SK-N-SH (cell line): Measurements from ENCODE around the gene SGSM2. TPM values are rescaled to one million over a fixed set of nuclear protein-coding genes. Genes with fewer than 3 reads are reported as not detected.

Source experiments
- CTCF ChIA-PET: fragments of 300-600, 350-600 bp; formaldehyde crosslinking; extraction: SDS; loops from one replicate; lab custom pipeline; 2021; lab: Yijun Ruan, JAX
- POLR2A ChIA-PET: fragments of 350-600 bp; sonication (Branson Sonifier 250); formaldehyde crosslinking; extraction: SDS; loops from one replicate; lab custom pipeline; 2020; ENCODE audit warnings: antibody characterized with exemption, inconsistent platforms; lab: Yijun Ruan, JAX
- DNase-seq: peaks from one replicate; pipeline ENCODE4 v3.0.0; 2012
- H2AFZ ChIP-seq: fragments of 200-600 bp; sonication (generic); 2 replicates; pipeline ENCODE4 v1.8.1; 2016; ENCODE audit warnings: antibody characterized with exemption, mild to moderate bottlenecking, low read depth
- H3F3A ChIP-seq: fragments of 200-600 bp; sonication (generic); replicated peaks from 2 replicates; pipeline ENCODE3; 2016; ENCODE audit warnings: antibody characterized with exemption, mild to moderate bottlenecking; ENCODE audit not compliant: insufficient read depth
- H3K27ac ChIP-seq, 2 experiments: fragments of 200-500 bp in 1 of 2; fragments of 200-600 bp in 1 of 2; sonication (Bioruptor generic) in 1 of 2; sonication (generic), shearing (Covaris generic) in 1 of 2; 2 replicates each; pipeline versions ENCODE4 v1.5.1 to v1.6.1; 2014 to 2016; ENCODE audit warnings: low read depth in 2 of 2, inconsistent platforms in 1 of 2, low read length in 1 of 2, mild to moderate bottlenecking in 1 of 2, mixed read lengths in 1 of 2
- H3K27me3 ChIP-seq: fragments of 200-600 bp; sonication (generic), shearing (Covaris generic); 2 replicates; pipeline ENCODE4 v1.6.1; 2016; ENCODE audit warnings: mixed run types; ENCODE audit not compliant: insufficient read depth
- H3K36me3 ChIP-seq, 2 experiments: fragments of 200-500 bp in 1 of 2; fragments of 200-600 bp in 1 of 2; sonication (Bioruptor generic) in 1 of 2; sonication (generic) in 1 of 2; replicated peaks in 1 of 2; 2 replicates each; pipeline versions ENCODE3 to v1.5.1; 2014 to 2016; ENCODE audit warnings: low read length in 1 of 2, mild to moderate bottlenecking in 1 of 2; ENCODE audit not compliant: insufficient read depth in 2 of 2, control insufficient read depth in 1 of 2
- H3K4me1 ChIP-seq, 2 experiments: fragments of 200-500 bp in 1 of 2; fragments of 200-600 bp in 1 of 2; sonication (Bioruptor generic) in 1 of 2; sonication (generic), shearing (Covaris generic) in 1 of 2; 2 replicates each; pipeline versions ENCODE4 v1.5.1 to v1.6.1; 2014 to 2016; ENCODE audit warnings: low read depth in 1 of 2, low read length in 1 of 2, mixed run types in 1 of 2; ENCODE audit not compliant: insufficient read depth in 2 of 2, control insufficient read depth in 1 of 2
- H3K4me2 ChIP-seq: fragments of 200-600 bp; sonication (generic), shearing (Covaris generic); 2 replicates; pipeline ENCODE4 v1.6.1; 2017; ENCODE audit warnings: mixed run types
- H3K4me3 ChIP-seq, 2 experiments: fragments of 200-500 bp in 1 of 2; fragments of 200-600 bp in 1 of 2; sonication (Bioruptor generic) in 1 of 2; sonication (generic), shearing (Covaris generic) in 1 of 2; 2 replicates each; pipeline versions ENCODE4 v1.5.1 to v1.8.1; 2014 to 2016; ENCODE audit warnings: low read depth in 2 of 2, inconsistent platforms in 1 of 2, low read length in 1 of 2, mild to moderate bottlenecking in 1 of 2, mixed read lengths in 1 of 2, moderate library complexity in 1 of 2
- H3K79me2 ChIP-seq: fragments of 200-600 bp; sonication (generic); 2 replicates; pipeline ENCODE4 v1.8.1; 2017; ENCODE audit warnings: mild to moderate bottlenecking; ENCODE audit not compliant: insufficient read depth
- H3K9ac ChIP-seq: fragments of 200-600 bp; sonication (generic); 2 replicates; pipeline ENCODE4 v1.6.1; 2017; ENCODE audit warnings: mixed run types
- H3K9me2 ChIP-seq: fragments of 200-600 bp; sonication (generic); 2 replicates; pipeline ENCODE4 v1.6.1; 2017; ENCODE audit warnings: mixed run types
- H3K9me3 ChIP-seq: fragments of 200-600 bp; sonication (generic); 2 replicates; pipeline ENCODE4 v1.6.1; 2017; ENCODE audit warnings: mixed run types, mild to moderate bottlenecking, moderate library complexity
- H4K20me1 ChIP-seq: fragments of 200-600 bp; sonication (generic); 2 replicates; pipeline ENCODE4 v1.6.1; 2017; ENCODE audit warnings: mild to moderate bottlenecking, mixed run types; ENCODE audit not compliant: insufficient read depth
- CHD2 ChIP-seq: fragments of 150-350 bp; IDR thresholded peaks from 2 replicates; pipeline ENCODE4 v1.6.1; 2018; ENCODE audit warnings: low read length; ENCODE audit not compliant: partially characterized antibody
- FOXJ3 ChIP-seq: sonication (generic); formaldehyde crosslinking; IDR thresholded peaks from 2 replicates; pipeline ENCODE4 v1.5.1; 2020; ENCODE audit warnings: mild to moderate bottlenecking, missing genetic modification reagents
- GABPA ChIP-seq: IDR thresholded peaks from 2 replicates; pipeline ENCODE4 v1.4.0; 2012; ENCODE audit warnings: low read depth, mild to moderate bottlenecking
- MXI1 ChIP-seq: IDR thresholded peaks from 2 replicates; pipeline ENCODE4 v1.6.1; 2012; ENCODE audit warnings: mild to moderate bottlenecking, low read depth, low read length, improper control_type of control experiment
- NFIC ChIP-seq: IDR thresholded peaks from 2 replicates; pipeline ENCODE4 v1.4.0; 2012; ENCODE audit warnings: borderline replicate concordance
- POLR2AphosphoS5 ChIP-seq: IDR thresholded peaks from 2 replicates; pipeline ENCODE4 v1.6.1; 2012; ENCODE audit warnings: low read depth, low read length
- RAD21 ChIP-seq: IDR thresholded peaks from 2 replicates; pipeline ENCODE4 v1.6.1; 2012; ENCODE audit warnings: mild to moderate bottlenecking, low read length
- RCOR1 ChIP-seq: fragments of 150-350 bp; IDR thresholded peaks from 2 replicates; pipeline ENCODE4 v1.6.1; 2017; ENCODE audit warnings: antibody characterized with exemption, low read length
- RFX5 ChIP-seq: IDR thresholded peaks from 2 replicates; pipeline ENCODE4 v1.6.1; 2012; ENCODE audit warnings: mild to moderate bottlenecking, improper control_type of control experiment, low read length
- RXRA ChIP-seq: IDR thresholded peaks from 2 replicates; pipeline ENCODE4 v1.4.0; 2012; ENCODE audit warnings: low read depth, mild to moderate bottlenecking, borderline replicate concordance
- SMC3 ChIP-seq: IDR thresholded peaks from 2 replicates; pipeline ENCODE4 v1.6.1; 2012; ENCODE audit warnings: low read depth, low read length, improper control_type of control experiment
- TAF1 ChIP-seq: IDR thresholded peaks from 2 replicates; pipeline ENCODE4 v1.6.1; 2012; ENCODE audit warnings: low read depth, mild to moderate bottlenecking, low read length, moderate library complexity, borderline replicate concordance
- TEAD4 ChIP-seq: IDR thresholded peaks from 2 replicates; pipeline ENCODE4 v1.4.0; 2012; ENCODE audit warnings: mild to moderate bottlenecking, borderline replicate concordance; ENCODE audit not compliant: insufficient read depth
- USF2 ChIP-seq: fragments of 150-350 bp; IDR thresholded peaks from 2 replicates; pipeline ENCODE4 v1.6.1; 2017; ENCODE audit warnings: antibody characterized with exemption, low read length, low read depth, borderline replicate concordance
- WGBS: methylation state at CpG from one replicate; pipeline ENCODE4 v1.1.6; 2017; ENCODE audit warnings: low lambda C conversion rate; 5-methylcytosine and 5-hydroxymethylcytosine counted together
- polyA plus RNA-seq, 3 experiments: library from polyadenylated mRNA; depleted of rRNA; stranded (reverse); fragments of >200 nt; gene quantifications; 2 replicates each; pipeline ENCODE4 v1.2.3, GENCODE V29; 2012
- TF ChIP-seq, protein P1 (sequence below): IDR thresholded peaks from 2 replicates; pipeline ENCODE4 v1.4.0; 2012; ENCODE audit warnings: low read depth
- TF ChIP-seq, protein P2 (sequence below): fragments of 150-350 bp; IDR thresholded peaks from 2 replicates; pipeline ENCODE4 v1.6.1; 2016; ENCODE audit warnings: mild to moderate bottlenecking, low read depth, low read length

Gene SGSM2
- polyA plus RNA-seq, 1 of the 3 experiments (the other 2 are of a cell fraction): 85.9 TPM

- WGBS: 56% methylated on average over 2 of the region's 2 CpGs
- Histone ChIP-seq H3K27me3 (no peaks in the 10 kb centered on the region), H3K4me3 (no peak overlapping the region), H3K4me1 (peaks cover 2 to 6% of the 10 kb centered on the region in 2 experiments; a peak in 3 of 4 replicates), H3K4me2 (no peak overlapping the region), H2AFZ (no peak overlapping the region), H4K20me1 (no peaks in the 10 kb centered on the region), H3K9ac (no peak overlapping the region), H3K9me2 (no peaks in the 10 kb centered on the region), H3F3A (peaks cover 13% of the 10 kb centered on the region), H3K9me3 (no peaks in the 10 kb centered on the region), H3K79me2 (no peaks in the 10 kb centered on the region), H3K27ac (peak overlapping the region; percentile 20 to 50; a peak in 3 of 4 replicates), H3K36me3 (peaks cover 0 to 2% of the 10 kb centered on the region in 2 experiments)
- DNase-seq: peak; percentile 84
- peak; percentile 44; the same call in 1 of the 2 replicates for TF ChIP-seq MXI1
- no peak for TF ChIP-seq USF2
- TF ChIP-seq RAD21: peak; percentile 35; the same call in 1 of the 2 replicates
- TF ChIP-seq GABPA: no peak
- TF ChIP-seq SMC3: peak; percentile 30; the same call in 1 of the 2 replicates
- TF ChIP-seq RCOR1: peak; percentile 56; the same call in 1 of the 2 replicates
- peak; percentile 50 for TF ChIP-seq CHD2
- no peak for TF ChIP-seq TEAD4
- ChIA-PET POLR2A (interaction anchor here (0.7 to 1.7 kb wide), 6 partner anchors 11 to 75 kb away, joined by 3 to 8 read pairs (median 3); partner anchors contain the start of gene MNT), CTCF (interaction anchor here (0.6 to 27.8 kb wide), 11 partner anchors 9 to 622 kb away, joined by 3 to 654 read pairs (median 4); no protein-coding TSS in a partner anchor)
These were observed 75.3 kb downstream of the SGSM2 start for GRCh38 chr17:2412561-2413021.

GRCh38 chr17:2414446-2415064 lies 77.3 kb downstream of the SGSM2 start:
- ChIA-PET POLR2A (no interaction called here), CTCF (interaction anchor here (1.0 to 27.8 kb wide), 2 partner anchors 17 to 39 kb away, joined by 3 to 654 read pairs; no protein-coding TSS in a partner anchor)
- WGBS: 96% methylated on average over 22 of the region's 22 CpGs
- no peaks in the 10 kb centered on the region for H3K9me2 ChIP-seq
- H3K4me3 ChIP-seq: no peak overlapping the region
- H2AFZ ChIP-seq: no peak overlapping the region
- TF ChIP-seq RXRA (no peak), TAF1 (no peak), FOXJ3 (CRISPR knock-in tag) (no peak), SMC3 (no peak), GABPA (no peak), NFIC (no peak), RFX5 (no peak), USF2 (no peak), POLR2AphosphoS5 (no peak)
- TF ChIP-seq, protein P1, sequence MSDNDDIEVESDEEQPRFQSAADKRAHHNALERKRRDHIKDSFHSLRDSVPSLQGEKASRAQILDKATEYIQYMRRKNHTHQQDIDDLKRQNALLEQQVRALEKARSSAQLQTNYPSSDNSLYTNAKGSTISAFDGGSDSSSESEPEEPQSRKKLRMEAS: no peak
- TF ChIP-seq, protein P2, sequence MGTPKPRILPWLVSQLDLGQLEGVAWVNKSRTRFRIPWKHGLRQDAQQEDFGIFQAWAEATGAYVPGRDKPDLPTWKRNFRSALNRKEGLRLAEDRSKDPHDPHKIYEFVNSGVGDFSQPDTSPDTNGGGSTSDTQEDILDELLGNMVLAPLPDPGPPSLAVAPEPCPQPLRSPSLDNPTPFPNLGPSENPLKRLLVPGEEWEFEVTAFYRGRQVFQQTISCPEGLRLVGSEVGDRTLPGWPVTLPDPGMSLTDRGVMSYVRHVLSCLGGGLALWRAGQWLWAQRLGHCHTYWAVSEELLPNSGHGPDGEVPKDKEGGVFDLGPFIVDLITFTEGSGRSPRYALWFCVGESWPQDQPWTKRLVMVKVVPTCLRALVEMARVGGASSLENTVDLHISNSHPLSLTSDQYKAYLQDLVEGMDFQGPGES: no peak
- peaks cover 9% of the 10 kb centered on the region for H3F3A ChIP-seq
- no peaks in the 10 kb centered on the region for H4K20me1 ChIP-seq
- DNase-seq: no peak
- H3K36me3 ChIP-seq: peaks cover 0 to 7% of the 10 kb centered on the region in 2 experiments
- peaks cover 0 to 6% of the 10 kb centered on the region in 2 experiments; a peak in 1 of 4 replicates for H3K4me1 ChIP-seq
- H3K27ac ChIP-seq: no peak overlapping the region
- no peaks in the 10 kb centered on the region for H3K27me3 ChIP-seq
- no peaks in the 10 kb centered on the region for H3K9me3 ChIP-seq
- no peak overlapping the region for H3K4me2 ChIP-seq
- H3K9ac ChIP-seq: no peak overlapping the region
- H3K79me2 ChIP-seq: no peaks in the 10 kb centered on the region
